Small intestine (tissue), 7 donors: Measurements from ENCODE around the gene CASKIN1. TPM values are rescaled to one million over a fixed set of nuclear protein-coding genes. Genes with fewer than 3 reads are reported as not detected.
A peak's percentile ranks its signal among the peaks of the same experiment; 100 is the strongest.

Experiments
- DNase-seq, 2 donors: peaks; one replicate each; pipeline versions ENCODE4 v3.0.0 to v3.0.0-alpha.2; 2013
- FAIRE-seq: peaks from 2 replicates; lab custom pipeline; 2012; peaks lifted over from hg19 to GRCh38; lab: Jason Lieb, UNC
- H3K27ac ChIP-seq, 3 donors: one replicate each; pipeline ENCODE4 v1.5.1; 2013; ENCODE audit warnings: low read length in 2 of 3, mild to moderate bottlenecking in 2 of 3, control low read depth in 1 of 3, inconsistent platforms in 1 of 3, low read depth in 1 of 3, moderate library complexity in 1 of 3
- H3K27me3 ChIP-seq, 3 donors: one replicate each; pipeline ENCODE4 v1.6.1; 2013; ENCODE audit warnings: low read length in 3 of 3, inconsistent platforms in 1 of 3; ENCODE audit not compliant: control insufficient read depth in 3 of 3, insufficient read depth in 3 of 3
- H3K36me3 ChIP-seq, 3 donors: one replicate each; pipeline ENCODE4 v1.6.1; 2013; ENCODE audit warnings: low read length in 3 of 3, inconsistent platforms in 1 of 3, low read depth in 1 of 3, mild to moderate bottlenecking in 1 of 3, moderate library complexity in 1 of 3; ENCODE audit not compliant: control insufficient read depth in 3 of 3, insufficient read depth in 2 of 3
- H3K4me1 ChIP-seq, 3 donors: one replicate each; pipeline ENCODE4 v1.6.1; 2013; ENCODE audit warnings: low read length in 2 of 3, inconsistent platforms in 1 of 3, low read depth in 1 of 3, mild to moderate bottlenecking in 1 of 3, moderate library complexity in 1 of 3; ENCODE audit not compliant: control insufficient read depth in 3 of 3, insufficient read depth in 2 of 3
- H3K4me3 ChIP-seq, 3 donors: one replicate each; pipeline ENCODE4 v1.5.1; 2013; ENCODE audit warnings: low read length in 3 of 3, control low read depth in 1 of 3, inconsistent platforms in 1 of 3, low read depth in 1 of 3, mild to moderate bottlenecking in 1 of 3, moderate library complexity in 1 of 3
- H3K9me3 ChIP-seq, 2 donors: one replicate each; pipeline ENCODE4 v1.6.1; 2013; ENCODE audit warnings: low read depth in 1 of 2, low read length in 1 of 2; ENCODE audit not compliant: control insufficient read depth in 2 of 2, insufficient read depth in 1 of 2
- WGBS, 3 donors: extraction: QIAGEN DNeasy Blood & Tissue Kit; methylation state at CpG; one replicate each; pipeline ENCODE4 v1.1.7; 2013; 5-methylcytosine and 5-hydroxymethylcytosine counted together
- polyA plus RNA-seq, 4 donors: library from polyadenylated mRNA; stranded (reverse) in 3 of 4; unstranded in 1 of 4; fragments of 200-250 nt in 3 of 4; fragments of 120-200 nt in 1 of 4; gene quantifications; one replicate each; pipeline versions ENCODE4 v1.2.1 to v1.2.3, GENCODE V29; 2013
- donor health status: healthy with polysubstance abuse.
- donor health status: control.
- donor health status: control.
- donor health status: Bipolar disorder and iron deficiency.
- donor health status: healthy.

CASKIN1 gene
- polyA plus RNA-seq, 4 donors: 0.27 to 1.1 (median 0.51) TPM

GRCh38 chr16:2209258-2210008 is 13.0 kb upstream of the CASKIN1 start:
- H3K27me3 ChIP-seq: no peaks in the 10 kb centered on the region
- no peak overlapping the region for H3K4me3 ChIP-seq
- peaks cover 0 to 64% (median 2%) of the 10 kb centered on the region in 3 donors for H3K36me3 ChIP-seq
- no peaks in the 10 kb centered on the region for H3K9me3 ChIP-seq
- DNase-seq: no peak
- WGBS, 3 donors: 87 to 94% (median 90%) methylated on average over 29 of the region's 29 CpGs
- H3K4me1 ChIP-seq: peaks cover 4 to 27% (median 6%) of the 10 kb centered on the region in 3 donors
- FAIRE-seq: no peak
- no peak overlapping the region for H3K27ac ChIP-seq

DNA sequence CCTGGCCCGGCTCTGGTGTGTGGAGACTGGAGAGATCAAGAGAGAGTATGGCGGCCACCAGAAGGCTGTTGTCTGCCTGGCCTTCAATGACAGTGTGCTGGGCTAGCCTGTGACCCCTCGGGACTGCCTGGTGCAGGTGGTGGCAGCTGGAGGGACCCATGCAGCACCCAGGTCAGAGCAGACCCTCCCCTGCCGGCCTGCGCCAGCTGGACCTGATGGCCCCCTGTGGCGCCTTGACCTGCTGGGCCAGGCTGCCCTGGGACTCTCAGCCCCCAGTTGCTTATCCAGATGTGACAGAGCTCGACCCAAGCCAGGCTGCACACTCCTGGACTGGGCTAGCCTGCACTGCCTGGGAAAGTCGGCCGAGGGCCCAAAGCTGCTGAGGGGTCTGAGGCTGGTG is 12.4 kb upstream of the CASKIN1 start:
- Histone ChIP-seq H3K36me3 (peaks cover 0 to 64% (median 2%) of the 10 kb centered on the region in 3 donors), H3K27ac (no peak overlapping the region), H3K4me3 (no peak overlapping the region), H3K9me3 (no peaks in the 10 kb centered on the region), H3K27me3 (no peaks in the 10 kb centered on the region), H3K4me1 (peaks cover 4 to 26% (median 6%) of the 10 kb centered on the region in 3 donors)
- FAIRE-seq (no peak), DNase-seq (no peak)
- WGBS, 3 donors: 93 to 95% (median 94%) methylated on average over 8 to 9 of the region's 9 CpGs

DNA sequence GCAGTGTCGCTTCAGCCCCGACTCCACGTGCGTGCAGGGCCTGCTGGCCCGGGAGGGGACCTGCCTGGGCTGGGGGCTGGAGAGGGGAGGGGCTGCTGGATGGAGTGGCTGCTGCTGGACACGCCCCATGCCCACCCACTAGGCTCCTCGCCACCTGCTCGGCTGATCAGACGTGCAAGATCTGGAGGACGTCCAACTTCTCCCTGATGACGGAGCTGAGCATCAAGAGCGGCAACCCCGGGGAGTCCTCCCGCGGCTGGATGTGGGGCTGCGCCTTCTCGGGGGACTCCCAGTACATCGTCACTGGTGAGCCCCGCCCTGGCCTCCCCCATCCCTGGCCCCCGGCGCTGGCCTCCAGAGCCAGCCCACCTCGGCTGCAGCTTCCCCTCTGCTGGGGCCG is 11.9 kb upstream of the CASKIN1 start:
- no peak for DNase-seq
- H3K4me1 ChIP-seq: peaks cover 2 to 22% (median 4%) of the 10 kb centered on the region in 3 donors
- no peak overlapping the region for H3K27ac ChIP-seq
- 75 to 85% (median 82%) methylated on average over 22 to 23 of the region's 23 CpGs for WGBS, 3 donors
- FAIRE-seq: no peak
- peaks cover 0 to 64% (median 2%) of the 10 kb centered on the region in 3 donors for H3K36me3 ChIP-seq
- H3K4me3 ChIP-seq: no peak overlapping the region
- H3K9me3 ChIP-seq: peaks cover 0 to 5% of the 10 kb centered on the region in 2 donors
- H3K27me3 ChIP-seq: peaks cover 0 to 3% (median 0%) of the 10 kb centered on the region in 3 donors

DNA sequence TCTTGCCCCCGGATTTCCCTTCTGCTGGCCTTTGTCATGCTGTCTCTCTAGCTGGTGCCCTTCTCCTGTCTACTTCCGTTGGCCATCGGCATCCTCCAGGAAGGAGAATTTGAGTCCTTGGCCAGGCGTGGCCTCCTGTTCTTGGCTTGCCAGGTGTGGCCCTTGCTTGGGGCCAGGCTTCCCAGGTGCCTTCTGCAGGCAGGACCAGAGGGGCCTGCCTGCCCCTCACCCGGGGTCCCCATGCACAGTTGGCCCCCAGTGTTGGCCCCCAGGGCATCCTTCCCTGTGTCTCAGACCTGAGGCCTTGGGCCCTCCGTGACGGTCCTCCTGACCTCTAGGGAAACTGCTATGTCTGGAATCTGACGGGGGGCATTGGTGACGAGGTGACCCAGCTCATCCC is 11.5 kb upstream of the CASKIN1 start:
- 89 to 91% (median 91%) methylated on average over 9 of the region's 9 CpGs for WGBS, 3 donors
- H3K4me1 ChIP-seq: peaks cover 0 to 17% (median 3%) of the 10 kb centered on the region in 3 donors
- peaks cover 0 to 3% (median 0%) of the 10 kb centered on the region in 3 donors for H3K27me3 ChIP-seq
- no peak overlapping the region for H3K27ac ChIP-seq
- peaks cover 0 to 62% (median 2%) of the 10 kb centered on the region in 3 donors for H3K36me3 ChIP-seq
- peaks cover 0 to 6% of the 10 kb centered on the region in 2 donors for H3K9me3 ChIP-seq
- H3K4me3 ChIP-seq: no peak overlapping the region
- FAIRE-seq: no peak
- DNase-seq: no peak

DNA sequence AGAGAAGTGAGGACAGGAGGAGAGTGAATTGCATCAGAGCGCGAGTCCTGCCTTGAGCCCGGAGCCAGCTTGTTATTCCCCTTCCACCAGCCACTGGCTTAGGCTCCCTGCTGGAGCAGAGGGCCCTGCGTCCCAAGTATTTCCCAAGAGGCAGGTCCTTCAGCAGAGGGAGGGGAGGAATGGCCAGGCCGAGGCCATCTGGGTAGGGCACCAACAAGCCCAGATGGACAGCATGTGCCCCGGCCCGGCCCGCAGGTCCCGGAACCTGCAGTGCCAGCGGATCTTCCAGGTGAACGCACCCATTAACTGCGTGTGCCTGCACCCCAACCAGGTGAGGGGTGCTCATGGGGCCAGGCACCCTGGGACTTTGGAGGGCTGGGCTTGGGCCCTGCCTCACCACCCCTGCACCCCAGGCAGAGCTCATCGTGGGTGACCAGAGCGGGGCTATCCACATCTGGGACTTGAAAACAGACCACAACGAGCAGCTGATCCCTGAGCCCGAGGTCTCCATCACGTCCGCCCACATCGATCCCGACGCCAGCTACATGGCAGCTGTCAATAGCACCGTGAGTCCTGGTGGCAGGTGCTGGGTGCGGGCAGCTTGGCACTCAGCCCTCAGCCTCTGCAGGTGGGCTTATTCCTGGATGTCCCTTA is 10.5 kb upstream of the CASKIN1 start:
- Histone ChIP-seq H3K27ac (no peak overlapping the region), H3K4me1 (peaks cover 0 to 8% (median 2%) of the 10 kb centered on the region in 3 donors), H3K9me3 (peaks cover 0 to 6% of the 10 kb centered on the region in 2 donors), H3K27me3 (peaks cover 0 to 3% (median 0%) of the 10 kb centered on the region in 3 donors), H3K36me3 (peaks cover 0 to 53% (median 2%) of the 10 kb centered on the region in 3 donors), H3K4me3 (no peak overlapping the region)
- WGBS, 3 donors: 94 to 96% (median 94%) methylated on average over 22 to 23 of the region's 23 CpGs
- DNase-seq (no peak), FAIRE-seq (no peak)

GRCh38 chr16:2206420-2206779 is 10.0 kb upstream of the CASKIN1 start:
- Histone ChIP-seq H3K27me3 (peaks cover 0 to 3% (median 0%) of the 10 kb centered on the region in 3 donors), H3K9me3 (peaks cover 0 to 6% of the 10 kb centered on the region in 2 donors), H3K4me3 (peak overlapping the region in 1 of 3 donors; percentile 90), H3K4me1 (peaks cover 0 to 8% (median 2%) of the 10 kb centered on the region in 3 donors), H3K27ac (peak overlapping the region in 1 of 3 donors; percentile 97), H3K36me3 (peaks cover 0 to 48% (median 2%) of the 10 kb centered on the region in 3 donors)
- 78 to 84% (median 78%) methylated on average over 18 of the region's 18 CpGs for WGBS, 3 donors
- DNase-seq (no peak), FAIRE-seq (no peak)

DNA sequence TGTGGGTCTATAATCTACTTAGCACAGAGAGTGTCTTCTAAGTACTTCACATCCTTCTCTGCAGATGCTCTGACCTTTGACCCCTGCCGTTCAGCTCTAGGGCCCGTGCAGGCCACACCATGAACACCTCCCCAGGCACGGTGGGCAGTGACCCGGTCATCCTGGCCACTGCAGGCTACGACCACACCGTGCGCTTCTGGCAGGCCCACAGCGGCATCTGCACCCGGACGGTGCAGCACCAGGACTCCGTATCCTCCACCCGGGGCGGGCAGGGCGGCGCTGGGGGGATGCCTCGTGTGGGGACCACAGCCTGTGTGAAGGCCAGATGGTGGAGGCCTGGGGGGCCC is 9.5 kb upstream of the CASKIN1 start:
- Histone ChIP-seq H3K36me3 (peaks cover 0 to 46% (median 2%) of the 10 kb centered on the region in 3 donors), H3K4me3 (peak overlapping the region; percentile 71 to 90 (median 84)), H3K4me1 (peaks cover 0 to 8% (median 2%) of the 10 kb centered on the region in 3 donors), H3K27me3 (peaks cover 0 to 3% (median 0%) of the 10 kb centered on the region in 3 donors), H3K9me3 (peaks cover 0 to 6% of the 10 kb centered on the region in 2 donors), H3K27ac (peak overlapping the region; percentile 34 to 97 (median 96))
- DNase-seq: no peak
- FAIRE-seq: no peak
- 5 to 10% (median 8%) methylated on average over 11 to 16 of the region's 16 CpGs for WGBS, 3 donors
